Activated T-cell treated with anti-CD3 and anti-CD28 coated beads for 1 hour (primary cell): ENCODE data around the gene RPUSD1.
A peak's percentile ranks its signal among the peaks of the same experiment; 100 is the strongest.

Experiments used
- DNase-seq: peaks from one replicate; pipeline ENCODE4 v3.0.0-alpha.2; 2020; ENCODE audit warnings: low read depth

Gene RPUSD1

GRCh38 chr16:818592-818991 lies 30.4 kb upstream of the RPUSD1 start:
- no peak for DNase-seq

GRCh38 chr16:818132-818531 lies 30.0 kb upstream of the RPUSD1 start:
- no peak for DNase-seq

GRCh38 chr16:817001-817906 lies 29.1 kb upstream of the RPUSD1 start:
- DNase-seq = no peak

- no peak for DNase-seq
Observed at GRCh38 chr16:815861-816260, 27.7 kb upstream of the RPUSD1 start.

- DNase-seq = no peak
Observed at GRCh38 chr16:814974-815373, 26.8 kb upstream of the RPUSD1 start.

GRCh38 chr16:813916-814412 lies 25.8 kb upstream of the RPUSD1 start:
- DNase-seq = no peak

GRCh38 chr16:813204-813915 lies 25.2 kb upstream of the RPUSD1 start:
- peak; percentile 40 for DNase-seq

- no peak for DNase-seq
Observed at GRCh38 chr16:808085-808386, 19.9 kb upstream of the RPUSD1 start.

GRCh38 chr16:807347-808084 lies 19.3 kb upstream of the RPUSD1 start:
- peak; percentile 67 for DNase-seq

GRCh38 chr16:805474-805873 lies 17.3 kb upstream of the RPUSD1 start:
- no peak for DNase-seq

- DNase-seq = no peak
Observed at GRCh38 chr16:804193-805048, 16.2 kb upstream of the RPUSD1 start.

- no peak for DNase-seq
Observed at GRCh38 chr16:803754-804080, 15.5 kb upstream of the RPUSD1 start.

- DNase-seq = no peak
Observed at GRCh38 chr16:802914-803753, 15.0 kb upstream of the RPUSD1 start.

- DNase-seq = no peak
Observed at GRCh38 chr16:802461-802860, 14.3 kb upstream of the RPUSD1 start.

GRCh38 chr16:801584-802363 lies 13.6 kb upstream of the RPUSD1 start:
- DNase-seq = no peak

GRCh38 chr16:800834-801511 lies 12.8 kb upstream of the RPUSD1 start:
- DNase-seq = no peak

- DNase-seq = no peak
Observed at GRCh38 chr16:799948-800833, 12.0 kb upstream of the RPUSD1 start, which contains the start of gene GNG13. Gene GNG13, minus strand, starts transcription at chr16:800734. Its CDS starts 1,657 bp downstream, at chr16:799077.
